GM18499 (cell line): ENCODE data around the gene AGBL1.

ENCODE experiments used
- ATAC-seq: cut with Tn5 transposase; IDR thresholded peaks from one replicate; pipeline ENCODE4 v1.9.1; 2021; ENCODE audit warnings: moderate number of reproducible peaks; ENCODE audit not compliant: insufficient read depth, unreplicated experiment

The AGBL1 gene

DNA sequence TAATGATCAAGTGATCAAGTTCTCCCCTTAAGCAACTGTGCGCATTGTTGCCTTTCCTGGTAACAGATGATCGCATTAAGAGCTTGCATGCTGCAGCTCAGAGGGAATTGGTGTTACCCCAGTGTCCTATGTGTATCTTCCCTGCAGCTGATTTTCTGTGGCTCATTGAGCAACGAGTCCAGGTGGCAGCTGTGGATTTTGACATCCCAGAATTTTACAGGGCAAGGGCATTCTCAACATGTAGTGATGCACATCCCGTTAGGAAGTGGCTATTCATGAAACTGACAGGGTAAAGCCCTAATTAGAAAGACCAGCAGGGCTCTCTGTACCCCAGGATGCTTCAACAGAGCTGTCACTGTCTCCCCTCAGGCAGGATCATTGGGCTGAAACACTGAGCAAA, 232.8 kb downstream of the AGBL1 start:
- ATAC-seq, result no peak

DNA sequence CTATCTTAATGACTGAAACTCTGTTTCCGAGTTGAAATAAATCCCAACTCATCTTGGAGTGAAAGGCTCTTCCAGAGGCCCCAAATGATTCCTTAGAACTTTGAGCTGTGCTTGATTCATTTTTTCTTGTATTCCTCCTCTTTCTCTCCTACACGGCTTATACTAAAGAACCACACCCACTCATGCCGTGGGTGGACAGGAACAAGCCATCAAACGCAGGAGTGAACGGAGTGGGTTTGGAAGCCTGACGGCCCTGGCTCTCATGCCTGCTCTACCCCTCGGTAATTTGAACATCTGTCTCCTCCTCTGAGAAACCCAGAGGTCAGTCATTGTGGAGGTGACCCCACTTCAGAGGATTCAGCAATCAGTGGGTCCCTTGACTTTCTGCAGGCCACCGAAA, 236.5 kb downstream of the AGBL1 start:
- no peak for ATAC-seq

DNA sequence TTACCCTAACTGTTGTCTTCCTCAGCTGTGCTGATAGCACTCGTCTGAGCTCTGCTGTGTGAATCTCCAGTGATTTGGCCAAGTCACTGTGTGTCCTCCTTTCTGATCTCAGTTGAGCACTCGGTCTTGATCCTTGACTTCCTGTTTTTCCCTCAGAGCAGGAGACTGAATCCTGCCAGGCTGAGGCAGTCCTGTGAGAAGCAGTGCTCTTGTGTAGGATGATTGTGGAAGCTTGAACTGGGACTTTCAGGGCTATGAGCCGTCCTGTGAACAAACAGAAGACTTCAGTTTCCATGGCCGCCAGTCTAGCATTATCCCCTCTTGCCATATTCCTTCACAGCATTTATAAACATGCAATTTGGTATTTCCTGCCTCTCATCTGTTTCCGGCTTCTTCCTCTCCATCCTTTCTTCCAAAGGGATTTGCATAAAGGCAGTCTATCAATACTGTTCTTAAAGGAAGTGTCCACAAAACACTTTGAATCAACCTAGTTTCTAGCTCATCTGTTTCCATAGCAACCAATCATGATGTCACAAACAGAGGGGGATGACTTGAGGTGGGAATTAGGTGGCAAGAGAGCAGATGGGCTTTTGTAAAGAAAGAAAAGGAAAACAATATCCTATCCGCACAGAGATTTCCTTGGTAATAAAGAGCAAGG, 237.2 kb downstream of the AGBL1 start:
- ATAC-seq, result no peak

DNA sequence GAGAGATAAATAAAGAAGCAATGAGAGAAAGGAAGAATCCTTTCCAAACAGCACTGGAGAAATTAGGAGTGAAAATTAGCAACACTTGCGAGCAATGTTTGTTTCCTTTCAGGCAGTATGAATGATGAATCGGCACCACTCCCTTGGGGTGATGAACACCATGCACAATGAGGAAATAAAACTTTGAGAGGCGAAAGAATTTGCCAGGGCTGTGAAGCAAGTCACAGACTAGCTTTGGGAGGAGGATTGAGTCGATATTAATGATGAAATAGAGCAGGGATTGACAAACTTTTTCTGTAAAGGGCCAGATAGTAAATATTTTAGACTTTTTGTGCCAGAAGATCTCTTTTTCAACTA, 237.7 kb downstream of the AGBL1 start:
- ATAC-seq, result no peak

DNA sequence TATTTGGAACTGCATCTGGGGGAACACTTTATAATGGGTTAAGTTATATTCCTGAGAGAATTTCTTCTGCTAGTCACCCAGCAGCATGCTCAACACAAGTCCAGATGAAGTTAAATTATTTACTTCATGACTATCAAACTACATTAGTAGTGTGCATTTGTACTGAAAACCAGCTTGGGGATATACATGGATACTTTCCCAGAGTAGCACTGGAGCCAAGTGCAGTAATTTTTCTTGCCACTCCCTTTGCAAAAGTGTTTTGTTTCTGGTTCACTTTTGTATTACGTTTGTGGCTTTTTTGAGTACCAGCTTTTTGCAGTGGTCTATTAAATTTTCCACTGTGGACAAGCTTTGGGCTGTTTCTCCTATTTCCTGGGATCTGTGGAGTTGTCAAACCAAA, 243.0 kb downstream of the AGBL1 start:
- ATAC-seq, result no peak

DNA sequence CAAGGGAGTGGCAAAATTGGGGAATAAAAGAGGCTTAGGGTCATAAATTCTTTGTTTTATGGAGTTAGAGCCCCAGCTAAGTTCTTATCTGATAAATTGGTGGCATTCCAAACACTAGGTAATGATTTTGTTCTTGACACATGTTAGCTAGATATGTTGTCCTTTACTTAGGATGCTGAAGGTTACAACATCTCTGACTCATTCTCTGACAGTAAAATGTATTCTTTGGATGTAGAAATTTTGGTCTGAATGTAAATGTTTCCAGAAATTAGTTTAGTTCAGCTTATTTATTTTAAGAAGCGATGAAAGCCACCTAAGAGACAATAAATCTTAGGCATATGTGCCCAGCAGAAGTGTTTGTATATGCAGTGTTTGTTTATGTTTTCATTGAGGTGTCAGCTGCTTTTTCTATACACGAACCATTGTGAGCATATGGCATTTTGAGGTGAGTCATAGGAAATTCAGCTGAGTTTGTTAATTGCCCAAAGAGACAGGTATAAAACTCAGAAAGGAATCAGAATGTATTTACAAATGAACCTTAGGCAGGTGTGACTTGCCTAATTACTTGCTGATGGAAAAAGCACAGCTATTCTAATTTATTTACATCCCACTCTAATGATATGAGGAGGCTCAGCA, 247.7 kb downstream of the AGBL1 start:
- ATAC-seq, result no peak

DNA sequence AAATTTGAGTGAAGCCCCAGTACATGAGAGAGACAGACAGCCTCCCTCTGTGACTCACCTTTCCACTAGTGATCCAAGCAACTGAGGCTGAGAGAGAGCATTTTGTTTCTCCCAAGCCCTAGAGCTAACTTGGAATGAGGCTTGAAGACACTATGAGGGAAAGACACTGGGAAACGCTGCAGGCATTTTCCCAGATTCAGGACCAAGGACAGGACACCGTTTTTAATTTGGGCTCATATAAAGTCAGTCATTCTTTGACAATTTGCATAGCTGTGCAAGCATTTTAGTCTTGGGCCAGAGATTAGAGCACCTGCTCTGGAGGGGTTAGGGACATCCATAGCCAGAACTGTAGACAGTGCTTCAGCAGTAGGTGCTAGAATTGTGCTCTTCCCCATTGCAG, 249.0 kb downstream of the AGBL1 start:
- no peak for ATAC-seq

DNA sequence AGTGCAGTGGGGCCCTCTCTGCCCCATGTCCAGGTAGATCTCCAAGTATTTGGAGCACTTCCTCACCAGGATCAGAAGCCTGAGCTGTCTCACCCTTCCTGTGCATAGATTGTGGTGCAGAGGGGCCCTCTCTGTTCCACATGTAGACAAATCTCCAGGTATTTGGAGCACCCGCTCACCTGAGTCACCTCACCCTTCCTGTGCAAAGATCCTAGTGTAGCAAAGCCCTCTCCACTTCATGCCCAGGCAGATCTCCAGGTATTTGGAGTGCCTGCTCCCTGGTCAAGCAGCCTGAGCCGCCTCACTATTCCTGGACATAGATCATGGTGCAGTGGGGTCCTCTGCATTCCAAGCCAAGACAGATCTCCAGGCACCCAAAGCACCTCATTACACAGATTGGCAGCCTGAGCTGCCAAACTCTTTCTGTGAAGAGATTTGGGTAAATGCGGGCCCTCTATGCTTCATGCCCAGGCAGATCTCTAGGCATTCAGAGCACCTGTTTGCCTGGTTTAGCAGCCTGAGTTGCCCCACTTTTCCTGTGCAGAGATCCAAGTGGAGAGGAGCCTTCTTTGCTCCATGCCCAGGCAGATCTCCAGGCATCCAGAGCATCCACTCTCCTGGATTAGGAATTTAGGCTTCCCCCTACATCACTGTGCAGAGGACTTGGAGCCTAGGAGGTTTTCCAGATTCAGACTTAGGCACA, 249.8 kb downstream of the AGBL1 start:
- no peak for ATAC-seq

DNA sequence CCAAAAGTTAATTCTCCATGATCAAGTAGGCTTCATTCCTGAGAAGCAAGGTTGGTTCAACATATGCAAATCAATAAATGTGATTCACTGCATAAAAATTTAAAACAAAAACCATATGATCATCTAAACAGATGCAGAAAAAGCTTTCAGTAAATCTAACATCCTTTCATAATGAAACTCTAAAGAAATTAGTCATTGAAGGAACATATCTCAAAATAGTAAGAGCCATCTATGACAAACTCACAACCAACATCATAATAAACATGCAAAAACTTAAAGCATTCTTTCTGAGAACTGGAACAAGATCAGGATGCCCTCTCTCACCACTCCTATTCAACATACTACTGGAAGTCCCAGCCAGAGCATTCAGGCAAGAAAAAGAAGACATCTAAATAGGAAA, 254.1 kb downstream of the AGBL1 start:
- ATAC-seq, result no peak

DNA sequence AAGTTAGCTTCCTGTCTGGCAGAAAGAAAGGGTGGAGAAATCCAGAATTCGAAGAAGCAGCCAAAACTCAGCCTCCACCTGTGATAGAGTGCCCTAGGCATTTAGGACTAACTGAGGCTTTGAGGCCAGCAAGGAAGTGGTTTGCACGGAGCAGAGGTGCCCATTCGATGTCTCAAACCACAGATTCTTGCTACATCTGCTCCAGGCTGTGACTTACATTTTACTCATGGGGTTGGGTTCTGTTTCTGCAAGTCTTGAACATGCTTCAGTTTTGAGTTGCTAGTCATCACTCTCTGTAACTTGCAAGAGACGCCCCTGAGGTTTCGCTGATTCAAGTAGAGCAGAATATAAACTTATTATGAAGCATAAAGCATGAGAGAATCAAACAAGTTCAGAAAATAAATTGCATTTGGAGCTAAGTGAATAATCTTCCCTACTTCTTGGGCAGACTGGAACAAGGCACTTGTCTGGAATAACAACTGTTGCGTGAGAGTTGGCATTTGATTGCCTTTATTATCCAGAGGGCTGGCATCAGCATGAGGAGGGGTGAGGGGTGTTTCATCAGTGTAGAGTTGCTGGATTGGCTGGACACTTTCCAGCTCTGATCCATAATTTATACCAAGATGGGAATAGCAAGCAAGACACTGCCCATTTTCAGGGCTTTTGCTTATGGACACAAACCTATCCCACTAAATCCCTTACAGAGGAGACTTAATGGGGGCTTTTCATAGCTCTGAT, 256.5 kb downstream of the AGBL1 start:
- ATAC-seq, result no peak

DNA sequence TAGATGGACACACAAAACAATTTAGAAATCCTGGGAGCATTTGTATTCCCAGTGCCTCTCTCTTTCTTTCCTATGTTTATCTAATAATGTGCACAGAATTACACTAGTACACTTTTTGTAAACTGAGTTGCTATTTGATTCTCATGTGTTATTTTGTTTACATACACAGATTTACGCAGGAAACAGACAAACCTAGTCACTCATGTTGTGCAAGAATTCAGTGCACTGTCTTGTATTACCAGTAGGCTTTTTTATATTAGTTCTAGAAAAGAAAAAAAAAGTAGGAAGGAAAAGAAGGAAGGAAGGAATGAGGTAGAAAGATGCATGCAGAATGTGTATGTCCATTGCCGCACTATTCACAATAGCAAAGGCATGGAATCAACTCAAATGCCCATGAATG, 257.4 kb downstream of the AGBL1 start:
- ATAC-seq, result no peak

DNA sequence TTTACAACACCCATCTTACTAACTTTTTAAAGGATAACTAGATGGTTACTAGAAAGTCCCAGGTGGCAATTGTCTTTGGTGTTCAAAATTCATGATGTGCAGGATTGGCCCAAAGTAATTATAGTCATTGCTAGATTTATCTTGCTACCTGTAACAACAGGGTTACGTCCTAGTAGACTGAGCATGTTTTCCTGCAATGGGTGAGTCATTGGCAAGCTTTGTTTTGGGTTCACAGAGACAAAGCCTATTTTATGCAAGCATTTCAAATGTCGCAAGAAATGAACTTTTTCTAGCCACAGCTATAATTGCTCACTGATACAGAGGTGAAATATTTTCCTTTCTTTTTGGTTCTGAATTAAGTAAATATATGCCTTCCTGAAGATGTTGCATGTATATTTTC, 267.6 kb downstream of the AGBL1 start:
- no peak for ATAC-seq

DNA sequence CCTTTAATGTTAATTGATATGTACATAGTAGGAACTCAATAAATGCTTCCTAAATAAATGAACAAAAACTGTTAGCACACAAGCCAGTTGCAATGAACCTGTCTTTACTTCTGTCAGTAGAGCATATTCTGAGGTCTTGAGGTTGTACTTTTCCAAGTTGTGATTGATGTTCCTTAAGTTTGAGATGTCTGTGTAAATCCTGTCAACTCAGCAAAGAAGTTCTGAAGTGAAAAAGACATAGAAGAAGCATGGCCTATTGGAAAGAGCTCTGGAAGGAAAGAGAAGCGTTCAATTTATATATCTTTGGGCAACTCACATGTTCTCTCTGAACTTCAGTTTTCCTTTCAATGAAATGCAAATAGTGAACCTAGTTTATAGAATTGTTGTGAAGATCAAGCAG, 269.9 kb downstream of the AGBL1 start:
- ATAC-seq, result no peak

DNA sequence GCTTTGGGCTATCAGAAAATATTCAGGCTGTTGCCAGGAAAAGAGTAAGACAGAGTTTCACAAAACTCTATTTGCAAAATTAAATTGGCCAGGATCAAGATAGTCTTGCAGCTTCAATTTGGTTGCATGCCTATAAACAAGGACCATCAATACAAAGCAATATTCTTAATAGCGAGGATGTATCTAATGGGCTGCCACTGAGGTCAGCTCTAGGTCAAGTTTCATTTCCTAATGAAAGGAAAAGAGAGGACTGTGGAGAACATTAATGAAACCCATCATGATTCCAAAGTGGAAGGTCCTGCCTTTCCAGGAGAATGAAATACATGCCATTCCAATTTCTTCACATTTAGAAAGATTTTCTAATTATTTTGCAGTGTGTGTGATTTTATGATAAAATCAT, 273.5 kb downstream of the AGBL1 start:
- no peak for ATAC-seq

DNA sequence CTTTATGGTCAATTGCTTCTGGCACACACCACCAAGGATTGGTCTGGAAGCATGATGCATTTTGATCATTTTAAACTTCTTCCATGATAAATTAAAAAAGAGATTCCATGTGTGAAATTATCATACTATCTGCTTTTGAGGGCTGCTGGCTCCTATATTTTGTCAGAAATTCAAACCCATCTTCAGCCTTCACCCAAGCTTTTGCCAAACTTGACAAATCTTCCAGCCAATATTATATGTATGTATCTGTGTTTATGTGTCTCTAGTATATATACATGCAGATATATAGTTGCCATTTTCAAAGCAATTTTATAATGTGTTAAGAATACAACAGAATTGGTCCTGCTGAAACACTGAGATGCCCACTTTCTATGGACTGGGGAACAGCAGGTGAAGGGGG, 275.7 kb downstream of the AGBL1 start:
- no peak for ATAC-seq

DNA sequence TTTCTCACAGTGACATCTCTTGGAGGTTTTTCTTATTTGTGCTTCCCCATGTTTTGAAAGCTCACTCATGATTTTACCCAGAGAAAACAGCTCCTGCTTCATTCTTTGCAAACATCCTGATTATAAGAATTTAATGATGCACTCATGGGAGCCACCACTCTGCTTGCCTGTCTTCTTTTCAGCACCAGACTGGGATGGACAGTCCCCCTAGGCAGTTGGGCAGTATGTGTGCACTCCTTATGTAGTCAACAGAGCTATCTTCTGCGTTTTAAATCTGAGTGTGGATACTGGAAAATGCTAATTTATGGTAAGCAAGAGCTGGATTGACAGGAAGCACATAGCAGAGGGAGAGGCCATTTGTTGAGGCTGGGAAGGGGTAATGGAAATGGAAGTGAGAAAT, 276.1 kb downstream of the AGBL1 start:
- ATAC-seq, result no peak

DNA sequence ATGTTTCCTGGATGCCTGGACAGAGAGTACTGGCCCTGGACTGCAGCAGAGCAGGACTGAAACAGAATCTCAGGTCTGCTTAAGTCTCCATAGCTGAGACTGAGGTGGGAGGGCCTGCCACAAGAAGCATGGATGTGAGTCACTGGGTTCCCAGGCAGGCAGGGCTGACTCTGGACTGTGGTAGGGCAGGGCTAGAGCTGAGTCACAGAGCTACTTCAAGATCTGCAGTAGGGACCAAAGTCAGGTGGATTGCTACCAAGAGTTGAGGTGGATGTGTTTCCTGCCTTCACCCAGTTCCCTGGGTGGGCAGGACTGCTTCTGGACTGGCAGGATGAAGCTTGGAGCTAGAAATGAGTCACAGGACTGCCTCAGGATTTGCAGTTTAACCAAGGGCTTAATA, 282.9 kb downstream of the AGBL1 start:
- ATAC-seq, result no peak

DNA sequence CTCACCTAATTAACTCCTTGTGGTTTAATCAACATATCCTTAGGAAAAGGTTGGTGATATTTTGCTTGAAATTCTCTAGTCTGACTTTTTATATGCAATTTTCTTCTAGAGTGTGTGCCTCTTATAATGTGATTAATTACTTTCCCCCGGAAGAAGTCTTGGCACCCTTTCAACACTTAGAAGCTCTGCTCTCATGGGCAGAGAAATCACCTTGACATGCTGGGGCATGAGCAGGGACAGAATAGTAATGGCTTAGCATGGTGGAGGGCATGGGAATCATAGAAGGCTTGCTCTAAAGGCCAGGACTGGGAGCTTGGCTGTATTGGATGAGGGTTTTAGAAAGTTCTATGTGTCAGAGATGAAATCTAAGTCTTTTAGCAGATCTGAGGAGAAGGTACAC, 293.5 kb downstream of the AGBL1 start:
- ATAC-seq, result no peak

DNA sequence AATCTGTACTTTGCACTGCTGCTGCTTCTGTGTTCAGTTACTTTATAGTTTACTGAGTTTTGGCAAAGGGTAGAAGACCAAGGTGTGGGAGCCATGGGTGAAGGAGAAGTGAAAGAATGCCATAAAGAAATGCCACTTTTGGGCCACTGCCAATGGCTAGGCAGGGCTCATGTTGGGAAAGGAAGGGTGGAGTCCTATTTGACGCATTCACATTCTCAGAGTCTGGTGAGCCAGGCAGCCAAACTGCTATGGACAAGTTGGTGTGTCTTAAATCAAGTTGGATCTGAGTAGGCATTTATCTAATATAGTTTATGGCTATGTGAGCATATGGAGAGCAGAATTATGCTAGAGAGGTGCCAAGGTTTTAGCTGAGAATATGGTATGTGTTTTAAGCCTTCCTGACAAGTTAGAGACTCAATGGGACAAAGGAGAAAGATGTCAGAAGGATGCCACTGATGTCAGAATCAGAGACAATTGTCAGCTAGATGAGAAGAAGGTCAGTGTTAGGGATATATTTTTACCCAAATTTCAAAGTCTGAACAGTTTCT, 296.1 kb downstream of the AGBL1 start:
- no peak for ATAC-seq

DNA sequence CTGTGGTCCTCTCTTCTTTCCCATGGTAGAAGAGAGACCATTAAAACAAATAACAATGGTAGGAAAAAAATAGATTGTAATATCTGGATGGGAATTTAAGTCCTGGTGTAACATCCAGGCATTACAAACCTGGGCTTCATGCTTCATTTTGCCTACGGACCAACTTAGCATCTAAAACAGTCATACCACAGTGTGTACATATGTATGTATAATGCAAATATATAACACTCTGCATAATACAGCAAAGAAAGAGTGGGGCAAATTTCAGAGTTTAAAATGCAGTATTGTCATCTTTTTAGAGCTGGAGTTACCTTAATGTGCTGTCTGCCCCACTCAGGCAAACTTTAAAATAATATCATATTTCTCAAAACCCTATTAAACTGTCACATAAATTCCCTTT, 298.2 kb downstream of the AGBL1 start:
- no peak for ATAC-seq

DNA sequence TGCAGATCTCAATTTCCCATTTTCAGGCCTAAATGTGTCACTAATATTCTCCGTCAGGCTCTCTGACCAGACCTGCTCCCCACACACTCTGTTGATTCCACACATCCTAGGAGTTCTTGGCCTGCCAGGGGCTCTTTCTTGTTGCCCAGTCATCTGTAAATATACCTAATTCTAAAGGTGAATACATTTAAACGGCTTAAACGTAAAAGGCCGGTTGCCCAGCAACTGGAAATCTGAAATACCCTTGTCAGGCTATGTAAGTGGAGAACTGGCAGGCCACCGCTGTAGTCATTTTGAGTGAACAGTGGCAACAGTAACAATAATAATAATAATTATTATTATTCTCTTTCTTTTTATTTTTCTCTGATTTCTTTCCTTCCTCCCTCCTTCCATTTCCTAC, 302.7 kb downstream of the AGBL1 start:
- no peak for ATAC-seq
